CD4-positive, alpha-beta T cell (primary cell): ENCODE data around the gene PRSS22. TPM values are rescaled to one million over a fixed set of nuclear protein-coding genes. Genes with fewer than 3 reads are reported as not detected.

Experiments
- ATAC-seq: fragments of 200-7000 bp; cut with Tn5 transposase; one replicate; pipeline ENCODE4 v1.10.0; 2022; ENCODE audit warnings: mild to moderate bottlenecking; ENCODE audit not compliant: poor library complexity
- CTCF ChIA-PET: fragments of 350-600 bp; sonication (Branson Sonifier 250); formaldehyde crosslinking; loops from one replicate; lab custom pipeline; 2021; ENCODE audit warnings: antibody characterized with exemption, inconsistent platforms; lab: Charles Lee
- POLR2A ChIA-PET: fragments of 350-600 bp; sonication (Branson Sonifier 250); formaldehyde crosslinking; loops from one replicate; lab custom pipeline; 2021; ENCODE audit warnings: antibody characterized with exemption, inconsistent platforms; lab: Charles Lee
- DNase-seq, 14 experiments: peaks; one replicate each; pipeline ENCODE4 v3.0.0-alpha.2; 2013 to 2020; ENCODE audit warnings: mixed read lengths in 2 of 14
- H3K27ac ChIP-seq, 2 donors: one replicate each; pipeline versions ENCODE4 v1.5.1 to v1.7.0; 2013; ENCODE audit warnings: low read length in 2 of 2, low read depth in 1 of 2, mild to moderate bottlenecking in 1 of 2
- H3K27me3 ChIP-seq, 2 experiments: 1 replicate in 1 of 2; 2 replicates in 1 of 2; pipeline versions ENCODE4 v1.6.1 to v1.7.0; 2013; ENCODE audit warnings: low read length in 2 of 2, control low read depth in 1 of 2, mild to moderate bottlenecking in 1 of 2, moderate library complexity in 1 of 2; ENCODE audit not compliant: insufficient read depth in 2 of 2, control insufficient read depth in 1 of 2
- H3K36me3 ChIP-seq: one replicate; pipeline ENCODE4 v1.6.1; 2013; ENCODE audit warnings: low read length, control low read depth; ENCODE audit not compliant: insufficient read depth
- H3K4me1 ChIP-seq: one replicate; pipeline ENCODE4 v1.6.1; 2013; ENCODE audit warnings: low read length, control low read depth; ENCODE audit not compliant: insufficient read depth
- H3K4me3 ChIP-seq: one replicate; pipeline ENCODE4 v1.5.1; 2013; ENCODE audit warnings: mild to moderate bottlenecking, low read length, moderate library complexity
- H3K9me3 ChIP-seq, 2 experiments: 1 replicate in 1 of 2; 2 replicates in 1 of 2; pipeline versions ENCODE4 v1.6.1 to v1.7.0; 2013; ENCODE audit warnings: low read length in 2 of 2, mild to moderate bottlenecking in 2 of 2, control low read depth in 1 of 2, moderate library complexity in 1 of 2; ENCODE audit not compliant: control insufficient read depth in 1 of 2, insufficient read depth in 1 of 2
- H3K27ac Mint-ChIP-seq: one replicate; pipeline ENCODE4 v1.8.0; 2020; ENCODE audit warnings: mixed read lengths
- H3K27me3 Mint-ChIP-seq: one replicate; pipeline ENCODE4 v1.8.0; 2021; ENCODE audit warnings: mixed read lengths
- H3K36me3 Mint-ChIP-seq: one replicate; pipeline ENCODE4 v1.8.0; 2021; ENCODE audit warnings: low read depth, mixed read lengths
- H3K4me1 Mint-ChIP-seq: one replicate; pipeline ENCODE4 v1.8.0; 2021; ENCODE audit warnings: low read depth, mixed read lengths
- H3K4me3 Mint-ChIP-seq: one replicate; pipeline ENCODE4 v1.8.0; 2020; ENCODE audit warnings: mild to moderate bottlenecking, mixed read lengths
- H3K9me3 Mint-ChIP-seq: one replicate; pipeline ENCODE4 v1.8.0; 2020; ENCODE audit warnings: mixed read lengths
- CTCF ChIP-seq: fragments of 200-600 bp; IDR thresholded peaks from one replicate; pipeline ENCODE4 v1.8.0; 2022; ENCODE audit warnings: antibody characterized with exemption, mild to moderate bottlenecking
- intact Hi-C, 2 experiments: fragments of 100-400 bp; cut with DNase I in 1 of 2; cut with micrococcal nuclease in 1 of 2; formaldehyde crosslinking; loops; one replicate each; pipeline versions ENCODE4 v1.15.1 to v1.9.0; 2023 to 2025; cut with DNase I, micrococcal nuclease
- total RNA-seq, 174 experiments: library from RNA in 2 of 174; stranded (reverse) in 2 of 174; gene quantifications; one replicate each; pipeline ENCODE4 v1.2.3 and lab custom pipeline; 2021 to 2026

PRSS22 gene
- total RNA-seq, 2 experiments from 2014 or later = 0.93 to 1.1 TPM

GRCh38 chr16:2835638-2836493 lies 22.1 kb downstream of the PRSS22 start:
- Histone ChIP-seq H3K27ac (no peak overlapping the region), H3K9me3 (no peaks in the 10 kb centered on the region), H3K4me3 (no peak overlapping the region), H3K27me3 (no peaks in the 10 kb centered on the region), H3K4me1 (peaks cover 26% of the 10 kb centered on the region), H3K36me3 (no peaks in the 10 kb centered on the region)
- Mint-ChIP-seq H3K27me3 (peaks cover 17% of the 10 kb centered on the region), H3K9me3 (no peaks in the 10 kb centered on the region), H3K27ac (no peak overlapping the region), H3K36me3 (no peaks in the 10 kb centered on the region), H3K4me1 (peaks cover 20% of the 10 kb centered on the region), H3K4me3 (no peak overlapping the region)
- no peak for TF ChIP-seq CTCF
- ATAC-seq (no peak), DNase-seq (no peak)
- intact Hi-C loops = no loop called here
- ChIA-PET POLR2A (no interaction called here), CTCF (no interaction called here)

DNA sequence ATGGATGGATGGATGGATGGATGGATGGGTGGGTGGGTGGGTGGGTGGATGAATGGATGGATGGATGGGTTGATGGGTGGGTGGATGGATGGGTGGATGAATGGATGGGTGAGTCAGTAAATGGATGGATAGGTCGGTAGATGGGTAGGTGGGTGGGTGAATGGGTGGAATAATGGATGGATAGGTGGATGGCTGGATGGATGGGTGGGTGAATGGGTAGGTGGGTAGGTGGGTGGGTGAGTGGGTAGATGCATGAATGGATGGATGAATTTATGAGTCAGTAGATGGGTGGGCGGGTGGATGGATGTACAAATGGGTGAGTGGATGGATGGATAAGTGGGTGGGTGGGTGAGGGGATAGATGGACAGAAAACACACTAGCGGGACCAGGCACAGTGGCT lies 23.0 kb downstream of the PRSS22 start:
- Mint-ChIP-seq H3K9me3 (no peaks in the 10 kb centered on the region), H3K36me3 (no peaks in the 10 kb centered on the region), H3K4me3 (no peak overlapping the region), H3K4me1 (peaks cover 17% of the 10 kb centered on the region), H3K27ac (no peak overlapping the region), H3K27me3 (peaks cover 17% of the 10 kb centered on the region)
- ATAC-seq = no peak
- ChIA-PET POLR2A (no interaction called here), CTCF (no interaction called here)
- Histone ChIP-seq H3K4me3 (no peak overlapping the region), H3K9me3 (peaks cover 0 to 4% of the 10 kb centered on the region in 2 experiments), H3K36me3 (no peaks in the 10 kb centered on the region), H3K27me3 (peaks cover 0 to 1% of the 10 kb centered on the region in 2 experiments), H3K27ac (no peak overlapping the region), H3K4me1 (peaks cover 19% of the 10 kb centered on the region)
- DNase-seq = no peak
- intact Hi-C loops = no loop called here
- no peak for TF ChIP-seq CTCF

- H3K9me3 Mint-ChIP-seq = no peaks in the 10 kb centered on the region
- intact Hi-C loops = no loop called here
- peaks cover 0 to 16% of the 10 kb centered on the region in 2 experiments for H3K9me3 ChIP-seq
- ChIA-PET CTCF (no interaction called here), POLR2A (no interaction called here)
- H3K27ac ChIP-seq = no peak overlapping the region
- H3K36me3 Mint-ChIP-seq = no peaks in the 10 kb centered on the region
- DNase-seq = no peak
- H3K27ac Mint-ChIP-seq = no peak overlapping the region
- TF ChIP-seq CTCF = no peak
- peaks cover 17% of the 10 kb centered on the region for H3K27me3 Mint-ChIP-seq
- peaks cover 0 to 3% of the 10 kb centered on the region in 2 experiments for H3K27me3 ChIP-seq
- H3K4me1 Mint-ChIP-seq = peaks cover 8% of the 10 kb centered on the region
- H3K4me1 ChIP-seq = peaks cover 14% of the 10 kb centered on the region
- no peaks in the 10 kb centered on the region for H3K36me3 ChIP-seq
- no peak overlapping the region for H3K4me3 ChIP-seq
- no peak overlapping the region for H3K4me3 Mint-ChIP-seq
- no peak for ATAC-seq
Measured at GRCh38 chr16:2833776-2834175, 24.2 kb downstream of the PRSS22 start.
